Neutrophil (primary cell): ENCODE results near the gene UTP25.
"Not testable (repeated sequence)": the region's sequence is repeated elsewhere in the genome, so short reads cannot be mapped to it uniquely, and the experiment has no call there.

Source experiments
- H3K27ac ChIP-seq: fragments of 200-600 bp; sonication (generic); 2 replicates; pipeline ENCODE4 v1.5.1; 2016; ENCODE audit warnings: mild to moderate bottlenecking, moderate library complexity
- H3K27me3 ChIP-seq: fragments of 200-600 bp; sonication (generic); 2 replicates; pipeline ENCODE4 v1.6.0; 2016; ENCODE audit warnings: mild to moderate bottlenecking
- H3K36me3 ChIP-seq: fragments of 200-600 bp; sonication (generic); 2 replicates; pipeline ENCODE4 v1.5.1; 2017
- H3K4me1 ChIP-seq, 2 experiments: fragments of 200-600 bp in 1 of 2; sonication (generic) in 1 of 2; 1 replicate in 1 of 2; 2 replicates in 1 of 2; pipeline versions ENCODE4 v1.5.1 to v1.6.1; 2013 to 2016; ENCODE audit warnings: low read depth in 1 of 2, low read length in 1 of 2, mild to moderate bottlenecking in 1 of 2, moderate library complexity in 1 of 2; ENCODE audit not compliant: control insufficient read depth in 1 of 2, insufficient read depth in 1 of 2
- H3K4me3 ChIP-seq, 2 experiments: fragments of 200-600 bp in 1 of 2; sonication (generic) in 1 of 2; 1 replicate in 1 of 2; 2 replicates in 1 of 2; pipeline ENCODE4 v1.5.1; 2013 to 2016; ENCODE audit warnings: low read depth in 1 of 2, low read length in 1 of 2, mild to moderate bottlenecking in 1 of 2, moderate library complexity in 1 of 2
- H3K9me3 ChIP-seq: fragments of 200-600 bp; sonication (generic); 2 replicates; pipeline ENCODE4 v1.5.1; 2016
- TF ChIP-seq, protein P1 (sequence below): fragments of 200-600 bp; sonication (generic); IDR thresholded peaks from 2 replicates; pipeline ENCODE4 v1.5.1; 2016; ENCODE audit warnings: antibody characterized with exemption

Gene UTP25

GRCh38 chr1:209884665-209885117 is 56.9 kb downstream of the UTP25 start:
- no peaks in the 10 kb centered on the region for H3K36me3 ChIP-seq
- no peaks in the 10 kb centered on the region for H3K9me3 ChIP-seq
- no peak overlapping the region for H3K27ac ChIP-seq
- H3K27me3 ChIP-seq: peaks cover 33% of the 10 kb centered on the region
- TF ChIP-seq, protein P1, sequence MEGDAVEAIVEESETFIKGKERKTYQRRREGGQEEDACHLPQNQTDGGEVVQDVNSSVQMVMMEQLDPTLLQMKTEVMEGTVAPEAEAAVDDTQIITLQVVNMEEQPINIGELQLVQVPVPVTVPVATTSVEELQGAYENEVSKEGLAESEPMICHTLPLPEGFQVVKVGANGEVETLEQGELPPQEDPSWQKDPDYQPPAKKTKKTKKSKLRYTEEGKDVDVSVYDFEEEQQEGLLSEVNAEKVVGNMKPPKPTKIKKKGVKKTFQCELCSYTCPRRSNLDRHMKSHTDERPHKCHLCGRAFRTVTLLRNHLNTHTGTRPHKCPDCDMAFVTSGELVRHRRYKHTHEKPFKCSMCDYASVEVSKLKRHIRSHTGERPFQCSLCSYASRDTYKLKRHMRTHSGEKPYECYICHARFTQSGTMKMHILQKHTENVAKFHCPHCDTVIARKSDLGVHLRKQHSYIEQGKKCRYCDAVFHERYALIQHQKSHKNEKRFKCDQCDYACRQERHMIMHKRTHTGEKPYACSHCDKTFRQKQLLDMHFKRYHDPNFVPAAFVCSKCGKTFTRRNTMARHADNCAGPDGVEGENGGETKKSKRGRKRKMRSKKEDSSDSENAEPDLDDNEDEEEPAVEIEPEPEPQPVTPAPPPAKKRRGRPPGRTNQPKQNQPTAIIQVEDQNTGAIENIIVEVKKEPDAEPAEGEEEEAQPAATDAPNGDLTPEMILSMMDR: no peak
- no peaks in the 10 kb centered on the region for H3K4me1 ChIP-seq
- H3K4me3 ChIP-seq: no peak overlapping the region

DNA sequence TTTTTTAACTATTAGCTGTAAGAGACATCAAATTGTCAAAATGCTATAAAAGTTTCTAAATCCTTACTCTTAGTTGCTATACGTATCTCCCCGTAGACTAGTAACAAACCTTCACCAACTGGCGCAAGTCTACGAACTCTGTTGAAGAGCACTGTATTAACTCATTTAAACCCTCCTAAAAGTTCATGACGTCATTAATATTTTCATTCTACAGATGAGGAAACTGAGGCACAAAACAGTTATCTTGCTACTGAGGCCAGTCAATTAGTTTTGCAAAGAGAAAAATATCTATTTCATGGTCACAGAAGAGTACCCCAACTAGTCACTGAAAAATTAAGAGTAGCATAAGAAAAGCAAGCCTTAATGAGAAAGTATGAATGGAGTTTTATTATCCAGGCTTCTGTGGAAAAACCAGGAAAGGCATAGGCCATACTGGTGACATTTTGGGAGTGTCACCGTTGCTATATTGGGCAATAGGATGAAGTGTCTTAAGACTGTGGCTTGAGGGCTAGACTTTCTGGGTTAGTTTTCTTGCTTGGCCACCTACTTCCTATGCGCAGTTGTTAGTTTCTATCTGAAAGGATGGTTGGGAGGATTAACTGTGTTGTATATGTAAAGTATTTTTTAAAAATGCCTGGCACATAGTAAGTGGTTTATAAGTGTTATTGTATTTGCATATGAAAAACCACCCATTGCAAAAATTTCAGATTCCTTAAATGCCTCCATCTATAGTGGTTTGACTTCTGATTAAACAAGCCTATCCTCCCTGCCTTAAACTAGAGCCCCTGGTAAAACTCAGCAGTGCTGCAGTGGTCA is 57.8 kb downstream of the UTP25 start:
- Histone ChIP-seq H3K4me3 (no peak overlapping the region), H3K36me3 (no peaks in the 10 kb centered on the region), H3K4me1 (no peaks in the 10 kb centered on the region), H3K27me3 (peaks cover 27% of the 10 kb centered on the region), H3K27ac (no peak overlapping the region), H3K9me3 (no peaks in the 10 kb centered on the region)
- TF ChIP-seq, protein P1: no peak

- TF ChIP-seq, protein P1: no peak
- H3K27ac ChIP-seq: no peak overlapping the region
Measured at GRCh38 chr1:209886219-209886536, 58.4 kb downstream of the UTP25 start.

GRCh38 chr1:209888291-209889076 is 60.7 kb downstream of the UTP25 start:
- H3K4me1 ChIP-seq, H3K36me3 ChIP-seq, H3K27ac ChIP-seq, H3K9me3 ChIP-seq, H3K4me3 ChIP-seq: not testable (repeated sequence)
- H3K27me3 ChIP-seq: peaks cover 15% of the 10 kb centered on the region

More at GRCh38 chr1:209886219-209886536, 58.4 kb downstream of the UTP25 start:
- Histone ChIP-seq H3K36me3 (no peaks in the 10 kb centered on the region), H3K27me3 (peaks cover 21% of the 10 kb centered on the region), H3K4me1 (no peaks in the 10 kb centered on the region), H3K4me3 (no peak overlapping the region), H3K9me3 (no peaks in the 10 kb centered on the region)

GRCh38 chr1:209889077-209889418 is 61.3 kb downstream of the UTP25 start:
- TF ChIP-seq, protein P1: no peak
- H3K27ac ChIP-seq: no peak overlapping the region
- H3K9me3 ChIP-seq: no peaks in the 10 kb centered on the region
- H3K27me3 ChIP-seq: peaks cover 9% of the 10 kb centered on the region
- H3K36me3 ChIP-seq: no peaks in the 10 kb centered on the region
- no peak overlapping the region for H3K4me3 ChIP-seq
- no peaks in the 10 kb centered on the region for H3K4me1 ChIP-seq
